Activated CD8-positive, alpha-beta T cell treated with anti-CD3 and anti-CD28 coated beads for 36 hours (primary cell): ENCODE data around the gene SLC8A1. TPM values are rescaled to one million over a fixed set of nuclear protein-coding genes. Genes with fewer than 3 reads are reported as not detected.

Experiments used
- ATAC-seq: fragments of 200-7000 bp; cut with Tn5 transposase; one replicate; pipeline ENCODE4 v1.10.0; 2021; ENCODE audit warnings: mild to moderate bottlenecking, moderate library complexity
- CTCF ChIA-PET: fragments of 350-600 bp; sonication (Branson Sonifier 250); formaldehyde crosslinking; loops from one replicate; lab custom pipeline; 2021; ENCODE audit warnings: antibody characterized with exemption; lab: Charles Lee
- POLR2A ChIA-PET: fragments of 350-600 bp; sonication (Branson Sonifier 250); formaldehyde crosslinking; loops from one replicate; lab custom pipeline; 2021; ENCODE audit warnings: antibody characterized with exemption; lab: Charles Lee
- DNase-seq: peaks from one replicate; pipeline ENCODE4 v3.0.0-alpha.2; 2020
- H3K27ac Mint-ChIP-seq: one replicate; pipeline ENCODE4 v1.8.0; 2021; ENCODE audit warnings: mild to moderate bottlenecking, mixed read lengths
- H3K27me3 Mint-ChIP-seq: one replicate; pipeline ENCODE4 v1.8.0; 2021; ENCODE audit warnings: mixed read lengths
- H3K36me3 Mint-ChIP-seq: one replicate; pipeline ENCODE4 v1.8.0; 2021; ENCODE audit warnings: low read depth, mixed read lengths
- H3K4me1 Mint-ChIP-seq: one replicate; pipeline ENCODE4 v1.8.0; 2021; ENCODE audit warnings: low read depth, mixed read lengths
- H3K4me3 Mint-ChIP-seq: one replicate; pipeline ENCODE4 v1.8.0; 2021; ENCODE audit warnings: mild to moderate bottlenecking, moderate library complexity, mixed read lengths
- H3K9me3 Mint-ChIP-seq: one replicate; pipeline ENCODE4 v1.8.0; 2021; ENCODE audit warnings: mixed read lengths
- intact Hi-C: fragments of 100-400 bp; cut with micrococcal nuclease; formaldehyde crosslinking; loops from one replicate; pipeline ENCODE4 v1.10.0; 2022
- total RNA-seq, 2 experiments: library from RNA; stranded (reverse); gene quantifications; one replicate each; pipeline ENCODE4 v1.2.3, GENCODE V29; 2021
- TF ChIP-seq, protein P1 (sequence below): fragments of 200-600 bp; IDR thresholded peaks from one replicate; pipeline ENCODE4 v1.8.0; 2022; ENCODE audit warnings: antibody characterized with exemption, mild to moderate bottlenecking

SLC8A1 gene
- total RNA-seq, 2 experiments from 2014 or later, result 0.23 to 0.34 TPM

DNA sequence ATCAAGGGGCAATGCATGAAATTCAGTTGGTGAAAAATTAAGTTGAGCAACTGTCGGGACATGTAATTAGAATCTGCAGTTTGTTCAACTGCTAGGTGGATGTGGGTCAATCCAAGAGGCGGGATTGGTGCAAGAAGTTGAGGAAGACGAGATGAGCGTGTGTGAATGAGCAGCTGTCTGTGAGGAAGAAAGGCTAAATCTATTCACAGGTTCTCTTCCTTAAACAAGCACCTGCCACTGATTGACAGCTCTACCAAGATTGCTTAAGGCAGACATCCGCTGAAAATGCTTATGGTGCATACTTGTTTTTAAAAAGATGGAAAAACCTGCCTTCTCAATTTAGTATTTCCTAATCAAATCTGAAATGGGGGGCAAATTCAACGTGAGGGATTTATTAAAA is 349.4 kb downstream of the SLC8A1 start:
- intact Hi-C loops, result no loop called here
- ChIA-PET POLR2A (no interaction called here), CTCF (interaction anchor here (0.6 kb wide), 1 partner anchor 59 kb away, joined by 3 read pairs; no protein-coding TSS in a partner anchor)
- no peak for DNase-seq
- TF ChIP-seq, protein P1, sequence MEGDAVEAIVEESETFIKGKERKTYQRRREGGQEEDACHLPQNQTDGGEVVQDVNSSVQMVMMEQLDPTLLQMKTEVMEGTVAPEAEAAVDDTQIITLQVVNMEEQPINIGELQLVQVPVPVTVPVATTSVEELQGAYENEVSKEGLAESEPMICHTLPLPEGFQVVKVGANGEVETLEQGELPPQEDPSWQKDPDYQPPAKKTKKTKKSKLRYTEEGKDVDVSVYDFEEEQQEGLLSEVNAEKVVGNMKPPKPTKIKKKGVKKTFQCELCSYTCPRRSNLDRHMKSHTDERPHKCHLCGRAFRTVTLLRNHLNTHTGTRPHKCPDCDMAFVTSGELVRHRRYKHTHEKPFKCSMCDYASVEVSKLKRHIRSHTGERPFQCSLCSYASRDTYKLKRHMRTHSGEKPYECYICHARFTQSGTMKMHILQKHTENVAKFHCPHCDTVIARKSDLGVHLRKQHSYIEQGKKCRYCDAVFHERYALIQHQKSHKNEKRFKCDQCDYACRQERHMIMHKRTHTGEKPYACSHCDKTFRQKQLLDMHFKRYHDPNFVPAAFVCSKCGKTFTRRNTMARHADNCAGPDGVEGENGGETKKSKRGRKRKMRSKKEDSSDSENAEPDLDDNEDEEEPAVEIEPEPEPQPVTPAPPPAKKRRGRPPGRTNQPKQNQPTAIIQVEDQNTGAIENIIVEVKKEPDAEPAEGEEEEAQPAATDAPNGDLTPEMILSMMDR, result no peak
- no peaks in the 10 kb centered on the region for H3K4me1 Mint-ChIP-seq
- no peak overlapping the region for H3K4me3 Mint-ChIP-seq
- H3K9me3 Mint-ChIP-seq, result no peaks in the 10 kb centered on the region
- no peak overlapping the region for H3K27ac Mint-ChIP-seq
- H3K27me3 Mint-ChIP-seq, result no peaks in the 10 kb centered on the region
- no peak for ATAC-seq
- H3K36me3 Mint-ChIP-seq, result no peaks in the 10 kb centered on the region

DNA sequence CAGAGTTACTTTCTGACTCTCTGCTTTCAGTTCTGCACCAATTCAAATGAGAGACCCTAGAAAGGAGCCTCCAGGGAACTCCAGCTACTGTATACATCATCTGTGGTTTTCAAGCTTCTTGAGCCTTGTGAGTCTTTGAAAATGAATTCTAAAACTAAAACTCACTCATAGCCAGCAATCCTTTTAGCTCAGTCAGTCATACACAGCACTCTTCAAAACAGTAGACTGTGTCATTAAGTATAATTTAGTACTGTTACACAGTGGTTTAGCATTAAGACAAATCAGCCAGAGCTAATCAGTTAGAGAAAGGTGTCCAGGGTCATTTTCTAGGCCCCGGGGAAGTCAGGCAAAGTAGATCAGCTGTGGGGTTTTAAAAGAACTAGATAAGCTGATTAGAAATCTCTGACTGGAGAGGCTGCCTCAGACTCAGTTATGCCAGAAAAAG is 350.7 kb downstream of the SLC8A1 start:
- ATAC-seq (no peak), DNase-seq (no peak)
- H3K9me3 Mint-ChIP-seq, result no peaks in the 10 kb centered on the region
- no peaks in the 10 kb centered on the region for H3K4me1 Mint-ChIP-seq
- no peaks in the 10 kb centered on the region for H3K27me3 Mint-ChIP-seq
- H3K27ac Mint-ChIP-seq, result no peak overlapping the region
- ChIA-PET POLR2A (no interaction called here), CTCF (no interaction called here)
- TF ChIP-seq, protein P1, result no peak
- H3K36me3 Mint-ChIP-seq, result no peaks in the 10 kb centered on the region
- intact Hi-C loops, result no loop called here
- H3K4me3 Mint-ChIP-seq, result no peak overlapping the region

DNA sequence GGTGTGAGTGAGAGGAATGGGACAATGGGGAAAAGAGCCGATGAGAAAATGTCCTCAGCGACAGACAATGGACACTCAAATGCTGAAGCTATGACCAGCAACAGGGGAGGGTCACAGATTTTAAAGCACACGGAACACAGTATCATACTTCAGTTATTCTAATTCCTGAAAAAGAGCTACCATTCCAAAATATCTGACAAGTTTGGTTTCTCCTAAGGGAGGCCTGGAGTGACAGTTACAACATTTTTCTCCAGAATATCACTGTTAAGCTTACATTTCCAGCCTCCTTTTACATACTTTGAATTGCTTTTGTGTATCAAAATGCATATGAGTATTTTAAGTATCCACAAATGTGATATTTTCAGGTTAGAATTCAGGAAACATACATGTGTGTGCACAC is 351.2 kb downstream of the SLC8A1 start:
- Mint-ChIP-seq H3K27me3 (no peaks in the 10 kb centered on the region), H3K4me1 (no peaks in the 10 kb centered on the region), H3K36me3 (no peaks in the 10 kb centered on the region), H3K9me3 (no peaks in the 10 kb centered on the region), H3K4me3 (no peak overlapping the region), H3K27ac (no peak overlapping the region)
- ATAC-seq (no peak), DNase-seq (no peak)
- ChIA-PET CTCF (no interaction called here), POLR2A (no interaction called here)
- intact Hi-C loops, result no loop called here
- TF ChIP-seq, protein P1, result no peak

DNA sequence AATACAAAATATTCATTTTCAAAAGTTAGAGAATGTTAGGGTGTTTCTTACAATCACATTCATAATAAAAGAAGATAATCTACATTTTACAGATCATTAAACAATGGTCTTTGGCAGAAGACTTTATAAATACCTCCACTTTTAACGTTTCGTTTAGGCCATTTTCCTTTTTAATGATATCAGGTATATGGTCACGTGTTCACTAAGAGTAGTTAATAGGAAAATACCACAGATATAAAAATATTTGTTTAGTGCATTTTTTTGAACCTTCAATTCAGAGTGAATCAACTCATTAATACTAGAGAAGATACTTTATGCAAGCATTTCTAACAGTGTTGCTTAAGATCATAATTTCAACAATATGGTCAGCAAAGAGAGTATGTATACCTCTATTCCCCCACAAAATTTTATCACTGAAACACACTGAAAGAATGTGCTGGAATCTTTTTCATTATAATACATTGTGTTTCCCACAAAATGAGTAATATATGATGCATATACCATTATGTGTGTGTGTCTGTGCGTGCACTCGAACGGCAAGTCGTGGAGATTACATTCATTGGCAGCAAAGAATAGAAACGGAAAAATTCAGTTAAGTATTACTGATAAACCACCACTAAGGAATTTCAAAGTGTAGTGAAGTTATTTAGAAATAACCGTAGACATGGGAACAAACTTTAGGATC is 353.0 kb downstream of the SLC8A1 start:
- Mint-ChIP-seq H3K27ac (no peak overlapping the region), H3K4me3 (no peak overlapping the region), H3K27me3 (no peaks in the 10 kb centered on the region), H3K36me3 (no peaks in the 10 kb centered on the region), H3K9me3 (no peaks in the 10 kb centered on the region), H3K4me1 (no peaks in the 10 kb centered on the region)
- ChIA-PET POLR2A (no interaction called here), CTCF (no interaction called here)
- ATAC-seq (no peak), DNase-seq (no peak)
- TF ChIP-seq, protein P1, result no peak
- intact Hi-C loops, result no loop called here

DNA sequence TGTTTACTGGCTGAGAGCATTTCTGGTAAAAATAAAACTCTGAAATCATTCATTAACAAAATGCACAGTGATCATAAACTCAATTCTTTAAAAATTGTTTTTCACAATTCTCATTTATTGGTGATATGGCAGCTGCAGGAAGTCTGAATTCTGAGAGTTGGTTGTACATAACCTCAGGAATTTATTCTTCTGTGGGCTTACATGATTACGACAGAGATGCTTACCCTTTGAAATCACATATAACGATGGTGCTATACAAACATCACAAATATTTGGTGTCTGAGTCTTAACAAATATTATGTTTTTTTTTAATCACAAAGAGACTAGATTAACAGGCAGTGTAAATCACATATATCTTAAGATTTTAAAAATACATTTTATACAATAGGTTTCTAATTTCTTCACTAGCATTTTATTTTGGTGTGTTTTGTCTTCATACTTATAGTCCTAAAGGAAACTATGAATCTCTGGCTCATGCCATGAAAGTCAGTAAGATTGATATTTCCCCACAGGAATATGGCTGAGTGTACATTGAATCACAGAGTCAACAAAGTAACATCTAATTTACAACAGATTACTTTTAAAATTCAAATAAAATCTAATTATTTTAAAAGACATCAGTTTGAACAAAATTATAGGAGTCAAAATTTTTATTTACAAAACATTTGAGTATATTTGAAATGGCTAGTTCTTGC is 354.1 kb downstream of the SLC8A1 start:
- no peak overlapping the region for H3K4me3 Mint-ChIP-seq
- no peak for ATAC-seq
- no peak for DNase-seq
- POLR2A ChIA-PET, result interaction anchor here (0.7 kb wide), 1 partner anchor 9 kb away, joined by 3 read pairs; no protein-coding TSS in a partner anchor
- H3K27ac Mint-ChIP-seq, result no peak overlapping the region
- H3K36me3 Mint-ChIP-seq, result no peaks in the 10 kb centered on the region
- no peaks in the 10 kb centered on the region for H3K4me1 Mint-ChIP-seq
- CTCF ChIA-PET, result no interaction called here
- no peaks in the 10 kb centered on the region for H3K9me3 Mint-ChIP-seq
- intact Hi-C loops, result no loop called here
- H3K27me3 Mint-ChIP-seq, result no peaks in the 10 kb centered on the region
- TF ChIP-seq, protein P1, result no peak
